Spinal cord (tissue), 10 donors: ENCODE data around the gene SEMA5A. TPM values are rescaled to one million over a fixed set of nuclear protein-coding genes. Genes with fewer than 3 reads are reported as not detected.

Experiments used
- DNase-seq, 6 donors: peaks; one replicate each; pipeline versions ENCODE4 v3.0.0 to v3.0.0-alpha.2; 2013 to 2015; ENCODE audit warnings: low spot score in 6 of 6, low read depth in 4 of 6
- H3K27ac ChIP-seq: one replicate; pipeline ENCODE4 v1.5.1; 2013; ENCODE audit warnings: low read depth, low read length, control low read depth
- H3K27me3 ChIP-seq: one replicate; pipeline ENCODE4 v1.6.1; 2013; ENCODE audit warnings: low read length; ENCODE audit not compliant: control insufficient read depth, insufficient read depth
- H3K36me3 ChIP-seq: one replicate; pipeline ENCODE4 v1.6.1; 2013; ENCODE audit warnings: low read length; ENCODE audit not compliant: control insufficient read depth, insufficient read depth
- H3K4me1 ChIP-seq: one replicate; pipeline ENCODE4 v1.6.1; 2013; ENCODE audit warnings: low read length; ENCODE audit not compliant: control insufficient read depth, insufficient read depth
- H3K4me3 ChIP-seq: one replicate; pipeline ENCODE4 v1.5.1; 2013; ENCODE audit warnings: low read depth, low read length, control low read depth
- H3K9me3 ChIP-seq: one replicate; pipeline ENCODE4 v1.6.1; 2013; ENCODE audit warnings: low read length; ENCODE audit not compliant: control insufficient read depth, insufficient read depth
- WGBS: methylation state at CpG from one replicate; pipeline ENCODE4 v1.1.5; 2013; ENCODE audit warnings: missing lambda C conversion rate; ENCODE audit not compliant: insufficient coverage; 5-methylcytosine and 5-hydroxymethylcytosine counted together
- polyA plus RNA-seq, 2 donors: library from polyadenylated mRNA; unstranded; fragments of 120-200 nt; gene quantifications; one replicate each; pipeline ENCODE4 v1.2.1, GENCODE V29; 2013; ENCODE audit not compliant: insufficient read length in 2 of 2
- total RNA-seq, 2 donors: library from RNA; depleted of rRNA in 1 of 2; stranded (reverse); fragments of 120-200 nt in 1 of 2; fragments of >200 nt in 1 of 2; gene quantifications; one replicate each; pipeline versions ENCODE4 v1.2.3 to v1.2.4, GENCODE V29; 2013 to 2014
- donor health status: healthy.

The SEMA5A gene
- total and polyA plus RNA-seq, 4 donors = 35.2 to 70.7 (median 59.3) TPM

DNA sequence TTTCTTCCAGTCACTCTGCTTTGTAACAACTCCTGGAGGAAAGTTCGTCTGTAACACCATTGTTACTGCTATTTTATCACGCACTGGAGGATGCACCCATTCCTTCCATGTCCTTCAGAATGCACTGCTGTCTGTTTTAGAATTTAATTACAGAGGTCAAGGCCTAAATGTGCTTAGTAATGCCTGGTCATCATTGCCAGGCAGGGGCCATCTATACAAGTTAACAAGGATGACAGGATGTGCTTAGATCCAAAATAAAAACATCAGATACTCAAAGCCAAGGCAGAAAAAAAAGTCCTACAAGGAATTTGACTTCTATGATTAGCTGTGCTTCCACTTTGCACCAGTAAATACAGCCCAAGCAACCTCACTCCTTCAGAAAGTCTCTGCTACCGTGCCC is 371.4 kb downstream of the SEMA5A start:
- no peak for DNase-seq
- no peaks in the 10 kb centered on the region for H3K9me3 ChIP-seq
- no peaks in the 10 kb centered on the region for H3K36me3 ChIP-seq
- no CpG with 5 or more reads among the region's 3 CpGs for WGBS
- H3K4me3 ChIP-seq = no peak overlapping the region
- H3K27me3 ChIP-seq = no peaks in the 10 kb centered on the region
- H3K4me1 ChIP-seq = no peaks in the 10 kb centered on the region
- no peak overlapping the region for H3K27ac ChIP-seq

DNA sequence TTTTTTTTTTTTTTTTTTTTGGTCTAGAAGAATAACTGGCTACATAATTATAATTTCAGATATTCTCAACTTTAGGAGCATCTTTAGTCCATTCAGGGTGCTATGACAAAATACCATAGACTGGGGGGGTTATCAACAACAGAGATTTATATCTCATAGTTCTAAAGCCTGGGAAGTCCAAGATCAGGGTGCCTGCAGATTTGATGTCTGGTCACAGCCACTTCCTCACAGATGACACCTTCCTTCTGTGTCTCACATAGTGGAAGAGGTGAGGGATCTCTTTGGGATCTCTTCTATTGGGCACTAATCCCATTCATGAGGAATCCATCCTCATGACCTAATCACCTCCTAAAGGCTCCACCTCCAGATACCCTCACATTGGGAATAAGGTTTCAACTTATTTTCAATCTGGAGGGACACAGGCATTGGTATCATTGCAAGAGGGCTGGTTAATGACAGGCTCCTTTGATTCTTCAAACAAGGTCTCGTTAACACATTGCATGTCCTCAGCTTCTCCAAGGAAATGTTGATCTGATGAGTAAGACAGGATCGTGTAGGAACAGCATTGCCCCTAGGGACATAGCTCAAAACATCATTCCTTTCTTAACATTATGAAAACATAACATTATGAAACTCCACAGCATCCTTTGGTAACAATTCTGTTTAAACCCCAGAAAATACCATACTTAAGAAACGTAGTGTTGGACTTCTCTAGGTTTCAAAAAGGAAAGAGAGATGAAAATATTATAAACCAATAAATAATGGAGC is 372.4 kb downstream of the SEMA5A start:
- Histone ChIP-seq H3K27me3 (no peaks in the 10 kb centered on the region), H3K4me3 (no peak overlapping the region), H3K4me1 (no peaks in the 10 kb centered on the region), H3K9me3 (no peaks in the 10 kb centered on the region), H3K27ac (no peak overlapping the region), H3K36me3 (no peaks in the 10 kb centered on the region)
- no CpG with 5 or more reads among the region's 3 CpGs for WGBS
- no peak for DNase-seq

DNA sequence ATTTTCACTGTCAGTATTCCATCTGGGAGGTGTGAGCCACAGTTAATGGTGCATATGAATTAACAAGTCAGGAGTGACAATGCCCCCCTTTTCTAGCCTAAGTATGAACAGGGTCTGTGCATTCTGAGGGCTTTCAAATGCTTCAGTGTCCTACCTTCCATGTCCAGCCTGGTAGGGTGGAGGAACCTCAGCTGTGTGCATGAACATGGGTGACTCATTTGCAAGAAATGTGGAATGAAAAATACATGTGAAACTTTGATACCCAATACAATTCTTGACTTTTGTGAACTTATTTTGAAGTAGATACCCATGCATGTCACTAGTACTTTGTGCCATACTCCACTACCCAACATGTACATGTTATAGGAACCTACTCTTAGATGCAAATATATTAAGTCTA is 375.8 kb downstream of the SEMA5A start:
- Histone ChIP-seq H3K27me3 (no peaks in the 10 kb centered on the region), H3K9me3 (no peaks in the 10 kb centered on the region), H3K27ac (no peak overlapping the region), H3K4me3 (no peak overlapping the region), H3K4me1 (peaks cover 4% of the 10 kb centered on the region), H3K36me3 (no peaks in the 10 kb centered on the region)
- no peak for DNase-seq

DNA sequence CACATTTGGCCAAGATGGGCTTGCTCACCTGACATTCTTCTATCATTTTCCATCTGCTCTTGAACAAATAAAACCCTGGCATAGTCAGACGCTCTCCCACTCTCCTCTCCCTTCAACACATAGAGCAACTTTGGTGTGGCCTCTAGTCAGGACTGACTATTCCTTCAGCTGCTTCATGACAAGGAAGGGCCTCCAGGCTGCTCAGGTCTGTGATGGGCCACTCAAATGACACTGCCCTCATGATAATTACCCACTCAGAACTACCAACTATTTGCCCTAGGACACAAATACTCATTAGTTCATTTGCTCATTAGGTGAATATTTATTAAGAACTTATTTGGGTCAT is 376.3 kb downstream of the SEMA5A start:
- no peak overlapping the region for H3K4me3 ChIP-seq
- H3K36me3 ChIP-seq = no peaks in the 10 kb centered on the region
- WGBS = 75% methylated on average over 1 of the region's 1 CpG
- no peaks in the 10 kb centered on the region for H3K9me3 ChIP-seq
- H3K27ac ChIP-seq = no peak overlapping the region
- DNase-seq = no peak
- peaks cover 4% of the 10 kb centered on the region for H3K4me1 ChIP-seq
- H3K27me3 ChIP-seq = no peaks in the 10 kb centered on the region

DNA sequence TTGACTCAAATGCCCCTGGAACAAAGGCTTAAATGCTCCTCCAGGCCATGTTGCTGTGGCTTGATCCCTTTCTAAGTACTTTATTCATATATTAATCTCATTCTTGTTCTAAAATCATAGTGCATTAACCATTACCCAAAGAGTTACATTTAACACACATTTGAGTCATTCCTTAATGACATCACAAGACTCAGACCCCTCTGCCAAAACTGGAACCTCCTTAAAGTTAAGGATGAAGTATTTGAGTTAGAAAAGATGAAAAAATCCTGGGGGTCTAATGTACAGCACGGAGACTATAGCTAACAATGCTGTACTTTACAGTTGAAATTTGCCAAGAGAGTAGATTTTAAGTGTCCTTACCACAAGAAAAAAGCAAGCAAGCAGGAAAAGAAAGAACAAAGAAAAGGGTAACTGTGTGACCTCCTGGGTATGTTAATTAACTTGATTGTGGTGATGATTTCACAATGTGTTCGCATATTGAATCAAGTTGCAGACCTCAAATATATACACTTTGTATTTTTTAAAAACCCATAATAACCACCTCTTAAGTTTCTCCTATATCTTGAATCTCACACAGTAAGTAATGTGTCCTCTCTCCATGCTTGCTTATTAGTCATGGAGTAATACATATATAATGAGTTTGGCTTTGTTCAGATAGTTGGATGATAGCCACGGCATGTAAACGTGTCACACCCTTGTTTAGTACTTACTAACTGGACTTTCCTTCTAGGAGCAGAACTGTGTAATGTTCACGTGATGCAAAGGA is 376.9 kb downstream of the SEMA5A start:
- Histone ChIP-seq H3K4me1 (peaks cover 4% of the 10 kb centered on the region), H3K27me3 (no peaks in the 10 kb centered on the region), H3K4me3 (no peak overlapping the region), H3K9me3 (no peaks in the 10 kb centered on the region), H3K27ac (no peak overlapping the region), H3K36me3 (no peaks in the 10 kb centered on the region)
- no peak for DNase-seq
- 77% methylated on average over 3 of the region's 5 CpGs for WGBS

DNA sequence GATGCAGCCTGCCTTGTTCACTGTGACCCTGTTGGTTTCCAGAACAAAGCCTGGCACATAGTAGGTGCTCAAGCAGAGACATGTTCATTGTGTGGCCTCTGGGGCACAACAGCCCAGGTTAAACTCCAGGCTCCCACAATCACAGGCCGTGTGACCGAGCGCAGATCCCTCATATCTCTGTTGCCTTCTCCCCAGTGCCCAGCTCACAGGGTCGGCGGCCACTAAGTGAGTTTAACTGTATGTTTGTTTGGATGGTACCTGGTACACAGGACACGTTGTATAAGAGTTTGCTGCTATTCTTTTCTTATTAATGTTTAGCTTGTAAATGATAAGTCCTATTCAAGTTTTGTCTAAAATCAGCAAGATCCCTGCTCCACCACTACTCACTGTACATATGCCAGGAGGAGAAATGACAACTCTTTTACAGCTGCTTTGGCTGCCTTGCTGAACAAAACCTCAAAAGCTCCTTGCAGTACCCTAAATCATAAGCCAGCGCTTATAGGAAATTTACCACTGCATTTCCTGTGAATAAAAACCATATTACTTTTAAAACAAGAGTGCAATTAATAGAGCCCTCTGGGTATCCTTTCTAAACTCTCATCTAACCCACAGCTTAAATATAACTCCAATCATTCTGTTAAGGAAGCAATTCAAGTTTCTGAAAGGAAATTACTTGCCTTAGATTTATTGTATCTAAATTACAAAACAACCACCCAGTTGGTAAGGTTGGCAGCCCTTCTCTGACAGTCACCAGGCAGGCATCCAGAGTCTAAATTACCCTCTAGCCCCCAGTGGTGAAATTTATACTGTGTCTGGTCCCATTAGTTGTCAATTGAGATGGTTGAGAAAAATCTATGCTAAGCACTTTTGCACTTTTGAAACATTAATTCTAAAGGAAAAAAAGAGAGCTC is 379.4 kb downstream of the SEMA5A start:
- Histone ChIP-seq H3K9me3 (no peaks in the 10 kb centered on the region), H3K36me3 (no peaks in the 10 kb centered on the region), H3K4me3 (no peak overlapping the region), H3K27ac (peak overlapping the region; percentile 16), H3K27me3 (no peaks in the 10 kb centered on the region), H3K4me1 (peaks cover 4% of the 10 kb centered on the region)
- peak in 5 of 6 donors; percentile 24 to 95 (median 48) for DNase-seq
- 72% methylated on average over 3 of the region's 7 CpGs for WGBS

DNA sequence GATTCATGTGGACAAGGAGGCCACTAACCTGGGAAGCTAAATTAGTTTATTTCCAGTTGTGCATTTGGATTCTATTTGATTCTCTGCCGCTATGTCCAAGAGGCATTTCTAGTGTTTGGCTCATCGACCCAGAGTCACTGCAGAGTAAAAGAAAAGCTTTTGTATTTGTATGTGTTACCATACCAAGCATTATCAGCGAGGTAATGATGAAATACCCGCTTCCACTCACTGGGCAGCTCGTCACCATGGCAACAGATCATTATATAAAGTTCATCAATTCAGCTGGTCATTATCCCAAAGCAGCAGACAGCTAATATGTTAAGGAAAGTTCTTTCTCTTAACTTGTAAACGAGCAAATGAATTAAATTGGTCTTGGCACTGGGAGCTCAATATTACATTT is 380.3 kb downstream of the SEMA5A start:
- H3K4me3 ChIP-seq = no peak overlapping the region
- H3K27me3 ChIP-seq = no peaks in the 10 kb centered on the region
- DNase-seq = peak in 4 of 6 donors; percentile 17 to 88 (median 46)
- peaks cover 4% of the 10 kb centered on the region for H3K4me1 ChIP-seq
- H3K36me3 ChIP-seq = no peaks in the 10 kb centered on the region
- no peak overlapping the region for H3K27ac ChIP-seq
- no CpG with 5 or more reads among the region's 6 CpGs for WGBS
- H3K9me3 ChIP-seq = no peaks in the 10 kb centered on the region

DNA sequence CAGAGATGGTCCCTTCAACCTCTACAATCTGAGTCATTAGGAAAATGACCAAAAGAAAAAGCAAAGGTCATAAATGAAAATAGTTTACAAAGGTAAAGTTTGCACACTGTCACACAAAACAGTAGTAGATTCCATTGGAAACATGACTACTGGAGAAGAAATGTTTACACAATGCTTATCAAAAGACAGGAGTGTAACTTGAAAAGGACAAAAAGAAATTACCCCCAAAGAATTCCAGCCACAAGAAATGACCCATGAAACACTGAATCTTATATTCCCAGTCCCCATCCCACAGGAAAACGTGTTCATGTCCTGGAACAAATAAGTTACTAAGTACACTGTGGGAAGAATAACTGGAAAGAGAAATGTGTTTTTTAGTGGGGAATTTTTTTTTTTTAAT is 385.1 kb downstream of the SEMA5A start:
- no peaks in the 10 kb centered on the region for H3K4me1 ChIP-seq
- WGBS = no CpG with 5 or more reads among the region's 1 CpG
- DNase-seq = no peak

DNA sequence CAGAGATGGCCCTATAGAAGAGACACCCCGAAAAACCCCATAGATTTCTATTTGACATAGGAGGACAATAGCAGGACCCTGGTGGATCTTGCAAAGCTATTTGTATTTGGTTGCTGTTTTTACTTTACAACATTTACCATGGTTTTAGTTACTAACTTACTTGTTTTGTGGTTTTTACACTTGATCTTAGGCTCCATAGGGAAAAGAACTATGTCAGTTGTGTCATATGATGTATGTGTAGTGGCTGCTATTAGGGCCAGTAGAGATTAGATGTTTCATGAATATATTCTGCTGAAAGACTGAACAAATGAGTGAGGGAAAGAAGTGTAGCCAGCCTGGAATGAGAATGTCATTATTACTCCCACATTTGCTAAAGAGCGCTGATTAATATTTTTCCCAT is 388.1 kb downstream of the SEMA5A start:
- no peak overlapping the region for H3K27ac ChIP-seq
- no peak overlapping the region for H3K4me3 ChIP-seq
- DNase-seq = no peak

More for the DNA sequence above, 385.1 kb downstream of the SEMA5A start:
- Histone ChIP-seq H3K4me3 (no peak overlapping the region), H3K27me3 (no peaks in the 10 kb centered on the region), H3K27ac (no peak overlapping the region), H3K36me3 (no peaks in the 10 kb centered on the region), H3K9me3 (no peaks in the 10 kb centered on the region)

More for the DNA sequence above, 388.1 kb downstream of the SEMA5A start:
- peaks cover 3% of the 10 kb centered on the region for H3K36me3 ChIP-seq
- no CpG with 5 or more reads among the region's 2 CpGs for WGBS
- H3K4me1 ChIP-seq = no peaks in the 10 kb centered on the region
- no peaks in the 10 kb centered on the region for H3K9me3 ChIP-seq
- H3K27me3 ChIP-seq = no peaks in the 10 kb centered on the region
